GM15510 (cell line): ENCODE results near the gene PPY.

ENCODE experiments used
- POLR2A ChIP-seq: IDR thresholded peaks from 3 replicates; pipeline ENCODE4 v1.6.1; 2011; ENCODE audit warnings: borderline replicate concordance; ENCODE audit not compliant: insufficient read length; ENCODE audit errors: extremely low read depth

Gene PPY

GRCh38 chr17:43901861-43902589 lies 40.3 kb downstream of the PPY start:
- no peak for TF ChIP-seq POLR2A

- TF ChIP-seq POLR2A, result no peak
Measured at GRCh38 chr17:43900858-43901754, 41.2 kb downstream of the PPY start.

- TF ChIP-seq POLR2A, result no peak
Measured at GRCh38 chr17:43900183-43900857, 42.0 kb downstream of the PPY start.

GRCh38 chr17:43898446-43898845 lies 43.8 kb downstream of the PPY start:
- TF ChIP-seq POLR2A, result no peak

GRCh38 chr17:43897831-43898230 lies 44.4 kb downstream of the PPY start:
- TF ChIP-seq POLR2A, result no peak

GRCh38 chr17:43892647-43892952 lies 49.7 kb downstream of the PPY start:
- TF ChIP-seq POLR2A, result no peak

GRCh38 chr17:43891851-43892646 lies 50.2 kb downstream of the PPY start:
- no peak for TF ChIP-seq POLR2A
